ENCODE data around the gene RASSF8.

The RASSF8 gene

GRCh38 chr12:25958428-25959070, at the start of gene RASSF8:
Gene RASSF8, plus strand, starts transcription at chr12:25958682. Its CDS starts 96,662 bp downstream, at chr12:26055344.
- TF ChIP-seq CTCF (IDR thresholded peaks at IDR 0.05; ENCODE audit: low read depth, low read length), result no peak
- H3K4me3 ChIP-seq (ENCODE audit: low read depth, low read length), result peak within 1 kb of the TSS; percentile 85

GRCh38 chr12:25914551-25914950, 43.9 kb upstream of the RASSF8 start:
- H3K4me3 ChIP-seq (ENCODE audit: low read depth, low read length), result no peak overlapping the region
- no peak for TF ChIP-seq CTCF (IDR thresholded peaks at IDR 0.05; ENCODE audit: low read depth, low read length)

DNA sequence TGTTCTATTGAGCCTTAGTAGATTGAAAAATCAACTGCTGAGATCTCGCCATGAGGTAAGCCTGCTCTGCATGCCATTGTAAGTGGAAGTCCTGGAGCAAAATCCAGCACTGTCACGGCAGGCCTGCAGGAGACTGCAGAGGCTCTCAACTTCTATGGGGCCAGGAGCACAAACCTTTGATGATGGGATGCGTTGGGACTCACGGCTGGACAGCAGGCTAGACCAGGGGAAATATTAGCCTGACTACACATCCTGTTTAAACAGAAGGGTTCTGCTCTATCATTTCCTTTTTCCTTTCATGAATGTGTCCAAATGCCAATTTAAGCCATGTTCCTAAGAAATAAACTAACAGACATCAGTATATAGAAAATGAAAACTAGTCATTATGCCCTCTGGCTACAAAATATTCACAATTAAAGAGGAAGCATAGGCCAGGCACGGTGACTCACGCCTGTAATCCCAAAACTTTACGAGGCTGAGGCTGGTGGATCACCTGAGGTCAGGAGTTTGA, 33.9 kb upstream of the RASSF8 start:
- H3K4me3 ChIP-seq (ENCODE audit: low read depth, low read length), result no peak overlapping the region
- no peak for TF ChIP-seq CTCF (IDR thresholded peaks at IDR 0.05; ENCODE audit: low read depth, low read length)

DNA sequence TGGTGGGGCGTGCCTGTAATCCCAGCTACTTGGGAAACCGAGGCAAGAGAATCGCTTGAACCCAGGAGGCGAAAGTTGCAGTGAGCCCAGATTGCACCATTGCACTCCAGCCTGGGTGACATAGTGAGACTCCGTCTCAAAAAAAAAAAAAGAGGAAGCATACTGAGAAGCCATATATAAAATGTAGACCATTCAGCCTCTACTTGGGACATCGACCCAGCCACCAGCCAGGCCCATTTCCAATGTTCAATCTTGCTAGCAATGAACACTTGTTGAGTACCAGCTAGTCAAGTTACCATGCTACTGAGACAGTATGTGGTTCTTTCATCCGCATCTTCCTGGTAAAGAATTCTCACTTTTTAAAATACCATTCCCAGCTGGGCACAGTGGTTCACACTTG, 33.4 kb upstream of the RASSF8 start:
- H3K4me3 ChIP-seq (ENCODE audit: low read depth, low read length), result no peak overlapping the region
- TF ChIP-seq CTCF (IDR thresholded peaks at IDR 0.05; ENCODE audit: low read depth, low read length), result no peak

DNA sequence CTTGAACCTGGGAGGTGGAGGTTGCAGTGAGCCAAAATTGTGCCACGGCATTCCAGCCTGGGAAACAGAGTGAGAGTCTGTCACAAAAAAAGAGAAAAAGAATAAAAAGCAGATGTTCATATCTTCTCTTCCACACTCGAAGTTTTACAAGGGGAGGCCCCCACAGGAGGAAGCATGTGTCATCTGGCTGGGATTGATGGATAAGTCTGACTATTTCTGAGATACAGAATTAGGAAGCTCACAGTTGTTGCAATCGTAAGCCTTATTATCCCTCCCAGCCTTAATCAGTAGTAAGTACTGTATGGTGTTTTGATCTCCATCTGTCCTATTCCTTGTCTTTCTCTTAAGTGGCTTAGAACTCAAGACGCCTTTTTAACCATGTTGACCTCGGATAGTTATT, 31.9 kb upstream of the RASSF8 start:
- TF ChIP-seq CTCF (IDR thresholded peaks at IDR 0.05; ENCODE audit: low read depth, low read length), result no peak
- H3K4me3 ChIP-seq (ENCODE audit: low read depth, low read length), result no peak overlapping the region

- TF ChIP-seq CTCF (IDR thresholded peaks at IDR 0.05; ENCODE audit: low read depth, low read length), result no peak
- H3K4me3 ChIP-seq (ENCODE audit: low read depth, low read length), result no peak overlapping the region
These were observed 29.3 kb upstream of the RASSF8 start for GRCh38 chr12:25929142-25929541.

DNA sequence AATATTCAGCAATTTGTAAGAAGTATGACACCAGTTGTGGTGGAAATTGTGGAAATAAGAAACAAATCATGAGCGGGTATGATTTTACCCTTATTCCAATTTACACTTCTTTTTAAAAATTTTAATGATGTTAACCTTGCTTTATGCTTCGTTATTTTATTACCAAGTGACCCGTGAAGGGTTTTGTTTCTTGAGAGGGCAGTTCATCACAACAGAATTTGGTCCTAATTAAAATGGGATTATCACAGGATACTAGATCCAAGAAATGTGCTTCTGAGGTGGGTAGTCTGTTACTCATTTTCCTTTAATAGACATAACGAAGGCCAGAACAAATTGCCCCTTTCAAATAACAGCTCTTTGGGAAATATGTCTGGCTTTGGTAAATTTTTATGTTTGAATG, 25.5 kb upstream of the RASSF8 start:
- H3K4me3 ChIP-seq (ENCODE audit: low read depth, low read length), result no peak overlapping the region
- TF ChIP-seq CTCF (IDR thresholded peaks at IDR 0.05; ENCODE audit: low read depth, low read length), result no peak

All from WI38 (cell line).